Stimulated activated CD8-positive, alpha-beta memory T cell treated with anti-CD3 and anti-CD28 coated beads, Interleukin-15, amount 100 ng/mL, for 48 hours (primary cell): ENCODE measurements around the gene TNS1.

Experiments
- DNase-seq, 2 donors: peaks; one replicate each; pipeline ENCODE4 v3.0.0-alpha.2; 2020; ENCODE audit warnings: low read depth in 2 of 2

Gene TNS1

DNA sequence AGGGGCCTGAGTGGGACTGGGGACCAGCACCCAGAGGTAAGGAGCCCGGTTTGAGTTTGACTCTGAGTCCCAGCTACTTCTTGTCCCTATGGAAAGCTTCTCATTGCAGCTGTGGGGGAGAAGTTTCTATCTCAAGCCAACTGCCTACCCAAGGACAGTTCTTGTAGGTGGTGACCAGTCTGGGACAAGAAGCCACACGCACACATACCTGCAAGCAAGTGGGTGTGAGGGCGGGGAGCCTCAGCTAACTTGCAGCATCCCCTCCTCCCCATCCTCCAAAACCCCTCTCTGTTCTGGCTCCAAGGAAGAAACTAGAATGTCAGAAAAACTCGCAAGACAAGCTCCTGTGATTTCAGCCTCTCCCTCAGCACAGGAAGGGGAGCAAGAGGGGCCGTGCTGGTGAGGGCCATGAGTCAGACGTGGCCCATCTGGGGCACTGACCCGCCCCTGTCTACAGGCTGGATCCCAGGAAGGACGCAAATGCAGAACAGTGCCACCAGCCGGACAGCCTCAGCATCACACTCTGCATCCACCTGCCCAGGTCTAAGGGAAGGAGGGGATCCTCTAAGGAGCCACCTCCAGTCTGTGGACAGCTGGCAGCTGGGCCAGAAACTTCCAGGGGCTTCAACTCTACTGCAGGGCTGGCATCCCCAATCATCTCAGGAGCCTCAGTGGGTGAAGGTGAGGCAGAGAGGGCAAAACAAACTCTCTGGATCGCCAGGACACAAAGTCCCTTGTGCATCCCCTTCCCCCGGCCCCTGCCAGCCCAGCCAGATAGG lies 103.4 kb downstream of the TNS1 start:
- no peak for DNase-seq

- no peak for DNase-seq
Observed at GRCh38 chr2:217897816-217898806, 104.7 kb downstream of the TNS1 start.

DNA sequence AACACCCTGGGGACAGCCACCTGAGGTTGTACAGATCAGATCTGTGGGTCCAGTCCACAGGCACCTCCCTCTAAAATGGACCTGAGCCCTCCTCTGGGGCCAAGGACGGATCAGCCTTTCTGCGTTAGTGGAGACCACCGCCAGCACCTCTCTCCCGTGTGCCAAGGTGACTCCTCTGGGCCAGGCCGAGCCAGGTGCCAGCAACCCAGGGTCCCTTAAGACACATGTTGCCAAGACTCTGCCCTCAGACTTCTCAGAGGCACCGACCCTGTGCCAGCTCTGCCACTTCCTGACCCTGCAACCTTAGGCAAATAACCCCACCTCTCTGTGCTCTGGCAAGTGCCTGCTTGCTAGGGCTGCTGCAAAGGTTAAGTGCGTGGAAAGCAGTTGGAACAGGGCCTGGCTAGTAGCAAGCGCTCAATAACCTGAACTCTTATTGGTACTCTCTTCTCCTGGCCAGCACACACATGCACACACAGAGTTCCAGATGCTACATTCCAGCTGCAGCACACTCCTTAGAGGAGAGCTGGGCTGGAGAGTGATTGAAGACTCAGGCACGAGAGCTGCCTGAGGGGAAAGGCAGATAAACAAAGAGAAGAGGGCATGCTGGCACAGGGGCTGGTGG lies 105.6 kb downstream of the TNS1 start:
- no peak for DNase-seq

GRCh38 chr2:217895070-217895635 lies 107.6 kb downstream of the TNS1 start:
- no peak for DNase-seq

- no peak for DNase-seq
Observed at GRCh38 chr2:217893440-217893839, 109.4 kb downstream of the TNS1 start.

DNA sequence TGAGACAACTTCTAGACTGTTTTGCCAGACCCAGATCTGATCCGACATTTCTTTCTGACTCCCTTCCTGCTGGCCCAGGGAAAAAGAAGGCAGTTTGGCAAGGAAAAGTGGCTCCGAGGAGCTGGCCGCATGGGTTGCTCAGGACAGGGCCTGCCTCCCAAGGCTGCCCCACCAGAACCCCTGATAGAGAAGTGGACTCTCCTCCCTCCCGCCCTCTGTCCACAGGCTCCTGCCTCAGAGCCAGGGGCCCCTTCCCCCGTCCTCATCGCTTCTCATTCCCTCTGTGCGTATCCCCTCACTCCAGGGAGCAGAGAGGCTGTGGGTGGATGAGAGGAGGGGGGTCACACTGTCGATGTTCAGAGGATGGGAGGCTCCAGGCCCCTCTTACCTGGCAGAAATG lies 110.2 kb downstream of the TNS1 start:
- DNase-seq: no peak

GRCh38 chr2:217890445-217890844 lies 112.3 kb downstream of the TNS1 start:
- DNase-seq: no peak

DNA sequence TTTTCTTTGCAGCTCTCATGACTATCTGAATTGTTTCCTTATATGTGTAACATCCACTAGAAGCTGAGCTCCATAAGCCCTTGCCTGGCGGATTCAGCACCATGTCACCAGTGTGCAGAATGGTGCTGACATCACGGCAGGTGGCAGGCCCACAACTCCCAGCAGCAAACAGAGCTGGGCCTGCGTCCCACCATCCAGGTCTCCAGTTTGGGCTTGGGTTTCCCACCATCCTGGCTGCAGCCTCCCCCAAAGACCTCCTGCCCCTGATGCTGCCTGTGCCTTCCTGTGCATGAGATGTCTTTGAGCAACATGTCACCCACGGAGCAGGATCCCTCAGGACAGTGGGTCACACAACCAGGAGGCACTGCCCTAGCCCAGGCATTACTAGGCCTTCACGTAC lies 113.1 kb downstream of the TNS1 start:
- DNase-seq: no peak

- DNase-seq: no peak
Observed at GRCh38 chr2:217887841-217888701, 114.7 kb downstream of the TNS1 start.

DNA sequence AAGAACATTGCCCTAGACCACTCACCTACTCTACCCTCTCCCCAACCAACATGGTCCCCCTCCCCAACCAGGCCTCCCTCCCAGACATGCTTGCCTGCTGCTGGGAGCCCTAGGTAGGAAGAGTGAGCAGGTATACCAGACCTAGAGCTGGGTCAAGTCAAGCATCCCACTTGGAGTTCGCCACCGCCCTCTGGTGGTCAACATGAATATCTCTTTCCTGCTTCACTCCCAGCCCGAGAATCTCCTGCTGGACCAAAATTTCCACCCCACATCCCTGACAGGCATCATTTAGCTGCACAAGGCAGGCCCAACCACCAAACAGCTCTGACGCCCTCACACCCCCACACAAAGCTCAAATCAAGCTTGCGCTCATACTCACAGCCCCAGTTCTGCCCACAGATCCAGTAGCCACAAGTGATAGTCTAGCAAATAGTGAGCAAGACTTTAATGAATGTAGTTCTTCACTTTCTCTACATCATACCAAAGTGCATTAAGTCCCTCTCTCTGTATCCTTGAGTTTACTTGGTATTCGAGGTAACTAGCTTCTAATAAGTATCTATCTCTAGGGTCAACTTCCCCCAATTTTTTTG lies 116.0 kb downstream of the TNS1 start:
- peak; percentile 21 to 27 for DNase-seq

DNA sequence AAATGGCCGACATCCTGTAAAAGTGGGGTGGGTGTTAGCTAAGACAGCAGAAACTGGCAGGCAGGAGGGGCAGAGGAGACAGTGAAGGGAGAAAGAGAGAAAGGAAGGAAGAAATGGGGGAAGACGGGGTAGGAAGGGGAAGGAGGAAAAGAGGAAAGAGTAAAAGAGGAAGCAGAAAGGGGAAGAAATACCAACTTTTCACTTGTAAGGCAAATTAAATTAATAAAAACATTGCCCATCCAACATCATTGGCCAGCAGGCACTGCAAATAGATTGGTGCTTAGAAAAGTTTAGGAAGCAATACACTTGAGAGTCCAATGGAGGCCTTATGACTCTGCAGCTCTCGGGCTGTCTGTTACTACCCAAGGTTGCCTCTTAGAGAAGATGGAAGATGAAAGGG lies 116.7 kb downstream of the TNS1 start:
- DNase-seq: no peak

- DNase-seq: no peak
Observed at GRCh38 chr2:217884985-217885384, 117.8 kb downstream of the TNS1 start.

DNA sequence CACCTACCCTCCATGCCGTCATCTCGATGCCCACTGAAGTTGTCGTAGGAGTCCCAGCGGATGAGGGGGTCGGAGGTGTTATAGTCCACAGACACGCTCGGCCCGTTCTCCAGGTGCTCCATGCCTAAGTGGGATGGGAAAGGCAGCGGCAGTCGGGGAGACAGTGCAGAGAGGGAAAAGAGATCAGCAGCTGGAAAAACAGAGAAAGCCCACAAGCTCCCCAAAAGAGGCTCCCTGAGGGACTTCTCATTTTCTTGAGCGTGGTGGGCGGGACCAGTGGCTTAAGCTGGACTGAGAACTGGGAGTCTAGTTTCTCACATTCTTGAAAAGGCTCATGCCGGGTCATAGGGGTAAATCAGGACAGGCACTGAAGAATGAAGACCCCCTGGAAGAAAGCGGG lies 121.9 kb downstream of the TNS1 start:
- DNase-seq: no peak

DNA sequence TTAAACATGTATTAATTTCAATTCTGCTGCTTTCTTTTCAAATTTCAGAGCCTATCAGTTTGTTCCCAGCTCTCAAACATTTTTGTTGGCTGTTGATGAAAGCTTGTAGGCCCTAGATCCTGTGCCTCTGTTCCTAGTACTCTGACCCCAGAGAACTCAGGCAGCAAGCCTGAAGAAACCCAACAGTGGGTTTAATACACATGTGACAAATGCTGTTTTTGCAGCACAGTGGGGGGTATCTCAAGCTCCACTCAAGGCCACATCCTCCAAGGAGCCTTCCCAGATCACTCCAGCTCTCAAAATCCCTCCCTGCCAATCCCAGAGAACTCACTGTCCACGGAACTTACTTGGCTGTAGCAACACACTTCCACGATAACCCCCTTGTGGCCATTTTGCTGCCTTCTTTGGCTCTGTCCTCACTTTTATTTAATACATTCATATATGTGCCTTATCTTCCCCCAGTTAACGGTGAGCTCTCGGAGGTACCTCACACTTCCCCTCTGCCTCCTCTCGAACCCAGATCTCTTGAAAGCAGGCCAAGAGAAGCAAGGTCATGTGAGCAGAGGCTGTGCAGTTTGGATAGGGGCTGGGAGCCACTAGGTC lies 122.4 kb downstream of the TNS1 start:
- DNase-seq: no peak

DNA sequence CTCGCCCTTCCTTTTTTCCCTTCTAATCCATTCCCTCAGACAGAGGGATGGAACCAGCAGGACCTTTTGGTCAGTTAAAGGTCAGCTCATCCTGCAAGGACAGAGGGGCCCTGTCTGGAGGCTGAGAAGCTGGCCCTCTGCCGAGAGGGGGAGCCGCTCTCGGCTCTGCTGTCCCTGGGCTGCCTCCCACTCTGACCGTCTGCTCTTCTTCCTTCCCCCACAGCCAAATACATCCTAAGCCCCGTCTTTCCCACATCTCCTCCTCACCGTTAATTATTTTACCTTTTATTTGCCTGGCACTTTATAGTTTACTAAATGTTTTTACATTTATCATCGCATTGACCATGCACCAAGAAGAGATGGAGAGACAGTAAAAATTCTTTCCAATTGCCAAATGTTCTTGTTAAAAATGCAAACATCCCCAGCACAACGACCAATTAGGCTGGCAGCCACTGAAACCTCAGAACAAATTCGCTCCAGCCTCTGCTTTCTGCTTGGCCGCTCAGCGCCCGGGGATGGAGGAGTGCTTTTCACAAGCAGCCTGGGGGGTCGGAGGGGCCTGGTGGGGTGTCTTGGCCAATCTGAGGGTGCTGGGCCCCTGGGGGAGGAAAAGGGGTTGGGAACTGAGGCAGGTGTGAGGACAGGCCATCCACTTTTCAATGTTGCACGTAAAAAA lies 123.7 kb downstream of the TNS1 start:
- DNase-seq: no peak

GRCh38 chr2:217877866-217878265 lies 124.9 kb downstream of the TNS1 start:
- DNase-seq: no peak

DNA sequence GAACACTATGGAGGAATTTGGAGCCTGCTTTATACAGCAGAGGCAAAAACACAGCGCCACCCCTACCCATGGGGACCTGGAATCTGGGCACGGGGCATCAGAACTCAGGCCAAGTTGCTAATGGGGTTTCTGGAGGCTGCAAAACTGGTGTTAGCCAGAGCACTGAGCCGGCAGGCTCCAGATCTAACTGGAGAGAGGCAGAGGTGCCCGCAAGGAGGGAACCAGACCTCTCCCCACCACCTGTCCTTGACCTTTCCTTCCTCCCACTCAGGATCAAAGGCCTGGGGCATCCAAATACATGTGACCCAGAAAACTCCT lies 126.6 kb downstream of the TNS1 start:
- DNase-seq: no peak

DNA sequence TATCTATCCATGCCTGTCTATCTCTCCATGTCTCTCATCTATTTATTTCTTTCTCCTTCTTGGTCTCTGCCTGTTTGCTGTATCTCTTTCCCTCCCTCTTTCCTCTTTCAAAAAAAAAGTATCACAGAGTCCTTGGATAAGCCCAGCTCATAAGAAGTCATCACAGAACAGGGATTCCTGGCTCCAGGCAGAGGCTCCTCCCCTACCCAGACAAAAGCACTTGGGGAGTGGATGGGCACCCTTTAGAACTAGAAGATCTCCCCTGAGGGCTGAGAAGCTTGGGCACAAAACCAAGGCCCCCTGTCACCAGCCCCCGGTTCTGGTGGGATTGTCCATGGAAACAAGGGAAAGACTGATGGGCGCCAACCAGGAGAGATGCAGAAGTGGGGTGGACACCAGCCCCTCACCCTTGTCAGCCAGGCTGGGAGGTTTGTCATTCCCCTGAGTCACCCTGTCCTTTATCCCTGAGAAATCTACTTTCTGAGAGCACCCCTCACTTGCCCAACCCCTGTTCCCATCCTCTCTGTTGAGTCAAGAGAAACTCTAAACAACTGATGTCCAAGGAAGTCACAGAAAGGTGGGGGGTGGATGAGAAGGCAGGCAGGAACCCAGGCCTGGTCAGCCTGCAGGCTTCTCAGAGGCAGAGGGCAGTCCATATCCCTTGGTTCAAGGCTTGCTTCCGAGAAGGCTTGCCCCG lies 127.1 kb downstream of the TNS1 start:
- DNase-seq: no peak

- DNase-seq: no peak
Observed at GRCh38 chr2:217875138-217875537, 127.7 kb downstream of the TNS1 start.
